Measurements from ENCODE around the gene CDC6. TPM values are rescaled to one million over a fixed set of nuclear protein-coding genes. Genes with fewer than 3 reads are reported as not detected.

The CDC6 gene
- total and polyA plus RNA-seq, 2 of the 8 experiments (the other 6 are each of a cell fraction or from before 2014, with no cell fraction given), result 50.5 to 140 TPM

DNA sequence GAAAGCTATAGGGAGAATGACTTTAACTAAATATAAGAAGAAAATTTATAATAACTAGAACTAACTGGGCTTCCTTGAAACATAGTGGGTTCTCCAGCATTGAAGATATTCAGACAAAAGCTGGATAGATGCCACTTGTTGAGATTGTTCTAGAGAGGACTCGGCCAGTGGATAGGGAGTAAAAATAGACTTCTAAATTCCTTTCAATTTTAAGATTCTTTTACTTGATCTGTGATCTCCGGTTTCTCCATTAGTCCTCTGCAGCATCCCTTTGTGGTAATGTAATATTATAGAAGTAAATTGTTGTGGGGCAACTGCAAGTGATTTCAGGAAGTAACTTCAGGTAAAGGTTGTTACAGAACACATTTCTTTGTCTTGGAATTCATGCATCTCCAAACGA, 11.0 kb downstream of the CDC6 start:
- no peak for DNase-seq (ENCODE audit: low read depth in 1 of 2, low spot score in 2 of 2)
- Histone ChIP-seq H3K27me3 (replicated peaks in 1 of 4; ENCODE audit: control insufficient read depth in 3 of 4, extremely low read depth in 1 of 4, insufficient read depth in 3 of 4, low read length in 3 of 4) (peaks cover 0 to 1% (median 0%) of the 10 kb centered on the region in 4 experiments; a peak in 1 of 7 replicates), H3K36me3 (ENCODE audit: control insufficient read depth in 2 of 4, insufficient read depth in 4 of 4, low read length in 3 of 4) (peaks cover 42 to 94% (median 78%) of the 10 kb centered on the region in 4 experiments), H2BK12ac (ENCODE audit: low read depth, low read length) (no peak overlapping the region), H3K23me2 (ENCODE audit: low read depth, low read length) (no peaks in the 10 kb centered on the region), H2AK5ac (ENCODE audit: low read depth, low read length) (no peak overlapping the region), H2AFZ (ENCODE audit: low read length) (no peak overlapping the region), H4K20me1 (replicated peaks in 1 of 2; ENCODE audit: control insufficient read depth in 1 of 2, insufficient read depth in 2 of 2, low read length in 2 of 2) (peaks cover 3% of the 10 kb centered on the region in 2 experiments), H3K4me1 (replicated peaks in 1 of 4; ENCODE audit: control insufficient read depth in 3 of 4, insufficient read depth in 4 of 4, low read length in 3 of 4) (peaks cover 0 to 6% (median 4%) of the 10 kb centered on the region in 4 experiments; a peak in 5 of 7 replicates), H2BK5ac (ENCODE audit: low read depth, low read length) (no peak overlapping the region), H3K4me3 (ENCODE audit: extremely low read depth in 1 of 4, insufficient read depth in 2 of 4, low read depth in 3 of 4, low read length in 4 of 4) (no peak overlapping the region), H3K56ac (replicated peaks; ENCODE audit: insufficient read length, low read depth, low read length) (no peak overlapping the region), H4K91ac (replicated peaks; ENCODE audit: insufficient read length, low read length) (no peak overlapping the region), H3K79me1 (ENCODE audit: low read depth, low read length) (no peaks in the 10 kb centered on the region), H4K8ac (ENCODE audit: extremely low read depth, insufficient read depth, low read length) (no peak overlapping the region), H3K27ac (ENCODE audit: low read depth, low read length) (no peak overlapping the region), H2BK120ac (replicated peaks; ENCODE audit: low read depth, low read length) (no peak overlapping the region), H3K14ac (ENCODE audit: insufficient read length) (no peak overlapping the region), H3K9me3 (ENCODE audit: insufficient read depth in 2 of 2, low read depth in 1 of 2, low read length in 1 of 2) (no peaks in the 10 kb centered on the region), H3K79me2 (ENCODE audit: control insufficient read depth in 1 of 2, insufficient read depth in 2 of 2, low read length in 2 of 2) (peaks cover 0 to 10% of the 10 kb centered on the region in 2 experiments; a peak in 2 of 4 replicates), H2BK15ac (ENCODE audit: low read length) (no peak overlapping the region), H3K4ac (replicated peaks; ENCODE audit: insufficient read length, low read depth, low read length) (no peak overlapping the region), H3K23ac (ENCODE audit: insufficient read length) (no peak overlapping the region), H3K9ac (replicated peaks in 1 of 4; ENCODE audit: extremely low read depth in 1 of 4, low read depth in 3 of 4, low read length in 3 of 4) (no peak overlapping the region), H3K4me2 (ENCODE audit: insufficient read depth in 1 of 2, low read depth in 2 of 2, low read length in 2 of 2) (no peak overlapping the region), H2BK20ac (ENCODE audit: low read length) (no peak overlapping the region), H3K18ac (ENCODE audit: extremely low read depth, low read length) (no peak overlapping the region), H4K5ac (ENCODE audit: insufficient read length, low read depth, low read length) (no peak overlapping the region)
- FAIRE-seq, result no peak
- 96% methylated on average over 3 of the region's 3 CpGs; no CpG with 5 or more reads in 1 of the 2 experiments for WGBS, 2 experiments (ENCODE audit: extremely low coverage in 1 of 2, insufficient coverage in 1 of 2, insufficient read length in 1 of 2, insufficient replicate concordance in 2 of 2, low coverage in 1 of 2, low lambda C conversion rate in 2 of 2, missing lambda C conversion rate in 1 of 2)
- POLR2A ChIA-PET (ENCODE audit: partially characterized antibody), result interaction anchor here (0.6 to 31.2 kb wide), 6 partner anchors 3 to 97 kb away, joined by 3 to 570 read pairs (median 273); partner anchors contain the start of genes CDC6, GJD3 and RARA
- CTCF ChIA-PET (ENCODE audit: partially characterized antibody), result interaction anchor here (0.8 to 39.2 kb wide), 5 partner anchors 9 to 185 kb away, joined by 3 to 1198 read pairs (median 7); partner anchors contain the start of gene GJD3
- TF ChIP-seq, protein P1, sequence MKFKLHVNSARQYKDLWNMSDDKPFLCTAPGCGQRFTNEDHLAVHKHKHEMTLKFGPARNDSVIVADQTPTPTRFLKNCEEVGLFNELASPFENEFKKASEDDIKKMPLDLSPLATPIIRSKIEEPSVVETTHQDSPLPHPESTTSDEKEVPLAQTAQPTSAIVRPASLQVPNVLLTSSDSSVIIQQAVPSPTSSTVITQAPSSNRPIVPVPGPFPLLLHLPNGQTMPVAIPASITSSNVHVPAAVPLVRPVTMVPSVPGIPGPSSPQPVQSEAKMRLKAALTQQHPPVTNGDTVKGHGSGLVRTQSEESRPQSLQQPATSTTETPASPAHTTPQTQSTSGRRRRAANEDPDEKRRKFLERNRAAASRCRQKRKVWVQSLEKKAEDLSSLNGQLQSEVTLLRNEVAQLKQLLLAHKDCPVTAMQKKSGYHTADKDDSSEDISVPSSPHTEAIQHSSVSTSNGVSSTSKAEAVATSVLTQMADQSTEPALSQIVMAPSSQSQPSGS (IDR thresholded peaks at IDR 0.05; ENCODE audit: low read length), result no peak
- TF ChIP-seq RNF2 (IDR thresholded peaks at IDR 0.05; ENCODE audit: borderline replicate concordance, low read depth, low read length, missing control alignments, poor library complexity, severe bottlenecking) (no peak), GABPA (IDR thresholded peaks at IDR 0.05; ENCODE audit: borderline replicate concordance, insufficient read depth, low read length) (no peak), SAP30 (IDR thresholded peaks at IDR 0.05; ENCODE audit: insufficient read depth, insufficient replicate concordance, low read length) (no peak)
